HepG2 (cell line): ENCODE measurements around the gene NKAIN4. TPM values are rescaled to one million over a fixed set of nuclear protein-coding genes. Genes with fewer than 3 reads are reported as not detected.

Experiments
- CEBPG ChIP-seq: IDR thresholded peaks from 2 replicates; pipeline ENCODE4 v1.6.1; 2016
- EHMT2 ChIP-seq: fragments of 200-600 bp; sonication (generic); IDR thresholded peaks from 2 replicates; pipeline ENCODE4 v1.7.0; 2017; ENCODE audit warnings: antibody characterized with exemption, low read depth, low read length, borderline replicate concordance
- HIVEP1 ChIP-seq: sonication (generic); formaldehyde crosslinking; IDR thresholded peaks from 2 replicates; pipeline ENCODE4 v1.4.0; 2020; ENCODE audit warnings: mild to moderate bottlenecking, missing genetic modification reagents
- HOMEZ ChIP-seq: IDR thresholded peaks from 2 replicates; pipeline ENCODE4 v1.6.1; 2016; ENCODE audit warnings: low read depth
- HOXD1 ChIP-seq: sonication (generic); formaldehyde crosslinking; IDR thresholded peaks from 2 replicates; pipeline ENCODE4 v1.5.0; 2020; ENCODE audit warnings: missing genetic modification reagents
- IRF2 ChIP-seq: IDR thresholded peaks from 2 replicates; pipeline ENCODE4 v1.6.1; 2018; ENCODE audit warnings: missing genetic modification reagents, missing compliant biosample characterization
- NAIF1 ChIP-seq: sonication (generic); formaldehyde crosslinking; IDR thresholded peaks from 2 replicates; pipeline ENCODE4 v1.5.0; 2020; ENCODE audit warnings: mild to moderate bottlenecking, missing genetic modification reagents, borderline replicate concordance
- PHF20 ChIP-seq: sonication (generic); formaldehyde crosslinking; IDR thresholded peaks from 2 replicates; pipeline ENCODE4 v1.5.0; 2020; ENCODE audit warnings: mild to moderate bottlenecking, missing genetic modification reagents
- PHF5A ChIP-seq: IDR thresholded peaks from one replicate; pipeline ENCODE4 v1.6.1; 2018; ENCODE audit warnings: low read depth, missing genetic modification reagents; ENCODE audit not compliant: unreplicated experiment
- ZC3H13 ChIP-seq: sonication (generic); formaldehyde crosslinking; IDR thresholded peaks from 2 replicates; pipeline ENCODE4 v1.8.1; 2023; ENCODE audit warnings: mild to moderate bottlenecking, missing genetic modification reagents, moderate library complexity
- ZFP36L2 ChIP-seq: sonication (generic); formaldehyde crosslinking; IDR thresholded peaks from 2 replicates; pipeline ENCODE4 v1.4.0; 2020; ENCODE audit warnings: missing genetic modification reagents
- ZNF205 ChIP-seq: IDR thresholded peaks from 2 replicates; pipeline ENCODE4 v1.6.1; 2018; ENCODE audit warnings: missing biosample characterization, missing genetic modification reagents
- ZNF460 ChIP-seq: sonication (generic); formaldehyde crosslinking; IDR thresholded peaks from 2 replicates; pipeline ENCODE4 v1.5.1; 2020; ENCODE audit warnings: missing genetic modification reagents, mild to moderate bottlenecking, borderline replicate concordance
- ZNF589 ChIP-seq: sonication (generic); formaldehyde crosslinking; conservative IDR thresholded peaks from 2 replicates; pipeline ENCODE4 v1.8.0; 2022; ENCODE audit warnings: mild to moderate bottlenecking, moderate library complexity, missing genetic modification reagents
- ZNF678 ChIP-seq: sonication (generic); formaldehyde crosslinking; IDR thresholded peaks from 2 replicates; pipeline ENCODE4 v1.4.0; 2020; ENCODE audit warnings: mild to moderate bottlenecking, missing genetic modification reagents
- ZNF724P ChIP-seq: sonication (generic); formaldehyde crosslinking; IDR thresholded peaks from 2 replicates; pipeline ENCODE4 v1.8.0; 2022; ENCODE audit warnings: missing genetic modification reagents, borderline replicate concordance
- polyA plus RNA-seq, 8 experiments: library from polyadenylated mRNA; depleted of rRNA in 3 of 8; stranded (reverse) in 7 of 8; unstranded in 1 of 8; fragments of >200 nt; fragmentation: Illumina TruSeq in 4 of 8; extraction: Trizol in 4 of 8; gene quantifications; 2 replicates each; pipeline versions ENCODE4 v1.2.1 to v1.2.3, GENCODE V29; 2011 to 2016; ENCODE audit warnings: low read depth in 4 of 8, missing spikeins in 1 of 8, mixed read lengths in 1 of 8; ENCODE audit not compliant: insufficient read depth in 1 of 8
- total RNA-seq, 5 experiments: library from RNA; depleted of rRNA; stranded (reverse); fragments of >200 nt; fragmentation: Illumina TruSeq; extraction: Trizol; gene quantifications; 2 replicates each; pipeline ENCODE4 v1.2.3, GENCODE V29; 2016; ENCODE audit warnings: low read depth in 1 of 5
- TF ChIP-seq, protein P1 (sequence below): sonication (generic); formaldehyde crosslinking; IDR thresholded peaks from 2 replicates; pipeline ENCODE4 v1.4.0; 2020; ENCODE audit warnings: mild to moderate bottlenecking, low read depth, missing genetic modification reagents
- TF ChIP-seq, protein P2 (sequence below): sonication (generic); formaldehyde crosslinking; IDR thresholded peaks from 2 replicates; pipeline ENCODE4 v1.4.0; 2020; ENCODE audit warnings: mild to moderate bottlenecking, low read depth, missing genetic modification reagents
- TF ChIP-seq, protein P3 (sequence below): sonication (generic); formaldehyde crosslinking; IDR thresholded peaks from 2 replicates; pipeline ENCODE4 v1.5.1; 2020; ENCODE audit warnings: mild to moderate bottlenecking, missing genetic modification reagents, borderline replicate concordance

The NKAIN4 gene
- total and polyA plus RNA-seq, 2 of the 13 experiments (the other 11 are each of a cell fraction or from before 2014, with no cell fraction given), result not detected

- TF ChIP-seq PHF5A (CRISPR knock-in tag), result peak; percentile 76
- no peak for TF ChIP-seq ZC3H13 (CRISPR knock-in tag)
- TF ChIP-seq ZNF589 (CRISPR knock-in tag), result no peak; the same call in 1 of the 2 replicates
- peak; percentile 89 for TF ChIP-seq ZNF205 (CRISPR knock-in tag)
- no peak for TF ChIP-seq ZNF460
- TF ChIP-seq NAIF1 (CRISPR knock-in tag), result no peak
- 0 out of 2 replicates have a peak, but pooled peaks have one; percentile 42 for TF ChIP-seq ZFP36L2 (CRISPR knock-in tag)
- peak; percentile 97 for TF ChIP-seq ZNF724P
- TF ChIP-seq PHF20 (CRISPR knock-in tag), result peak; percentile 87
- TF ChIP-seq, protein P1, sequence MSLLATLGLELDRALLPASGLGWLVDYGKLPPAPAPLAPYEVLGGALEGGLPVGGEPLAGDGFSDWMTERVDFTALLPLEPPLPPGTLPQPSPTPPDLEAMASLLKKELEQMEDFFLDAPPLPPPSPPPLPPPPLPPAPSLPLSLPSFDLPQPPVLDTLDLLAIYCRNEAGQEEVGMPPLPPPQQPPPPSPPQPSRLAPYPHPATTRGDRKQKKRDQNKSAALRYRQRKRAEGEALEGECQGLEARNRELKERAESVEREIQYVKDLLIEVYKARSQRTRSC (CRISPR knock-in tag), result peak; percentile 98
- TF ChIP-seq, protein P2, sequence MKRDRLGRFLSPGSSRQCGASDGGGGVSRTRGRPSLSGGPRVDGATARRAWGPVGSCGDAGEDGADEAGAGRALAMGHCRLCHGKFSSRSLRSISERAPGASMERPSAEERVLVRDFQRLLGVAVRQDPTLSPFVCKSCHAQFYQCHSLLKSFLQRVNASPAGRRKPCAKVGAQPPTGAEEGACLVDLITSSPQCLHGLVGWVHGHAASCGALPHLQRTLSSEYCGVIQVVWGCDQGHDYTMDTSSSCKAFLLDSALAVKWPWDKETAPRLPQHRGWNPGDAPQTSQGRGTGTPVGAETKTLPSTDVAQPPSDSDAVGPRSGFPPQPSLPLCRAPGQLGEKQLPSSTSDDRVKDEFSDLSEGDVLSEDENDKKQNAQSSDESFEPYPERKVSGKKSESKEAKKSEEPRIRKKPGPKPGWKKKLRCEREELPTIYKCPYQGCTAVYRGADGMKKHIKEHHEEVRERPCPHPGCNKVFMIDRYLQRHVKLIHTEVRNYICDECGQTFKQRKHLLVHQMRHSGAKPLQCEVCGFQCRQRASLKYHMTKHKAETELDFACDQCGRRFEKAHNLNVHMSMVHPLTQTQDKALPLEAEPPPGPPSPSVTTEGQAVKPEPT (CRISPR knock-in tag), result peak; percentile 96
- TF ChIP-seq HOMEZ (CRISPR knock-in tag), result no peak
- no peak for TF ChIP-seq EHMT2
- peak; percentile 96 for TF ChIP-seq HIVEP1 (CRISPR knock-in tag)
- TF ChIP-seq IRF2 (CRISPR knock-in tag), result peak; percentile 79; the same call in 1 of the 2 replicates
- peak; percentile 92 for TF ChIP-seq HOXD1 (CRISPR knock-in tag)
- peak; percentile 55 for TF ChIP-seq CEBPG (CRISPR knock-in tag)
- TF ChIP-seq, protein P3, sequence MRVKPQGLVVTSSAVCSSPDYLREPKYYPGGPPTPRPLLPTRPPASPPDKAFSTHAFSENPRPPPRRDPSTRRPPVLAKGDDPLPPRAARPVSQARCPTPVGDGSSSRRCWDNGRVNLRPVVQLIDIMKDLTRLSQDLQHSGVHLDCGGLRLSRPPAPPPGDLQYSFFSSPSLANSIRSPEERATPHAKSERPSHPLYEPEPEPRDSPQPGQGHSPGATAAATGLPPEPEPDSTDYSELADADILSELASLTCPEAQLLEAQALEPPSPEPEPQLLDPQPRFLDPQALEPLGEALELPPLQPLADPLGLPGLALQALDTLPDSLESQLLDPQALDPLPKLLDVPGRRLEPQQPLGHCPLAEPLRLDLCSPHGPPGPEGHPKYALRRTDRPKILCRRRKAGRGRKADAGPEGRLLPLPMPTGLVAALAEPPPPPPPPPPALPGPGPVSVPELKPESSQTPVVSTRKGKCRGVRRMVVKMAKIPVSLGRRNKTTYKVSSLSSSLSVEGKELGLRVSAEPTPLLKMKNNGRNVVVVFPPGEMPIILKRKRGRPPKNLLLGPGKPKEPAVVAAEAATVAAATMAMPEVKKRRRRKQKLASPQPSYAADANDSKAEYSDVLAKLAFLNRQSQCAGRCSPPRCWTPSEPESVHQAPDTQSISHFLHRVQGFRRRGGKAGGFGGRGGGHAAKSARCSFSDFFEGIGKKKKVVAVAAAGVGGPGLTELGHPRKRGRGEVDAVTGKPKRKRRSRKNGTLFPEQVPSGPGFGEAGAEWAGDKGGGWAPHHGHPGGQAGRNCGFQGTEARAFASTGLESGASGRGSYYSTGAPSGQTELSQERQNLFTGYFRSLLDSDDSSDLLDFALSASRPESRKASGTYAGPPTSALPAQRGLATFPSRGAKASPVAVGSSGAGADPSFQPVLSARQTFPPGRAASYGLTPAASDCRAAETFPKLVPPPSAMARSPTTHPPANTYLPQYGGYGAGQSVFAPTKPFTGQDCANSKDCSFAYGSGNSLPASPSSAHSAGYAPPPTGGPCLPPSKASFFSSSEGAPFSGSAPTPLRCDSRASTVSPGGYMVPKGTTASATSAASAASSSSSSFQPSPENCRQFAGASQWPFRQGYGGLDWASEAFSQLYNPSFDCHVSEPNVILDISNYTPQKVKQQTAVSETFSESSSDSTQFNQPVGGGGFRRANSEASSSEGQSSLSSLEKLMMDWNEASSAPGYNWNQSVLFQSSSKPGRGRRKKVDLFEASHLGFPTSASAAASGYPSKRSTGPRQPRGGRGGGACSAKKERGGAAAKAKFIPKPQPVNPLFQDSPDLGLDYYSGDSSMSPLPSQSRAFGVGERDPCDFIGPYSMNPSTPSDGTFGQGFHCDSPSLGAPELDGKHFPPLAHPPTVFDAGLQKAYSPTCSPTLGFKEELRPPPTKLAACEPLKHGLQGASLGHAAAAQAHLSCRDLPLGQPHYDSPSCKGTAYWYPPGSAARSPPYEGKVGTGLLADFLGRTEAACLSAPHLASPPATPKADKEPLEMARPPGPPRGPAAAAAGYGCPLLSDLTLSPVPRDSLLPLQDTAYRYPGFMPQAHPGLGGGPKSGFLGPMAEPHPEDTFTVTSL (CRISPR knock-in tag), result no peak
- peak; percentile 98 for TF ChIP-seq ZNF678 (CRISPR knock-in tag)
Measured at GRCh38 chr20:63216041-63216848, 38.0 kb downstream of the NKAIN4 start, which contains the start of gene YTHDF1 (continued).
